Testis (tissue), 2 donors: Measurements from ENCODE around the gene CADPS2.

Experiments
- CTCF ChIP-seq, 3 experiments: fragments of 450-650 bp in 2 of 3; fragments of 200-600 bp in 1 of 3; sonication (generic) in 1 of 3; IDR thresholded peaks; one replicate each; pipeline ENCODE4 v1.5.1; 2016 to 2019; ENCODE audit warnings: antibody characterized with exemption in 3 of 3, mild to moderate bottlenecking in 2 of 3, moderate library complexity in 1 of 3
- POLR2A ChIP-seq: fragments of 450-650 bp; IDR thresholded peaks from one replicate; pipeline ENCODE4 v1.6.1; 2017; ENCODE audit warnings: antibody characterized with exemption, mild to moderate bottlenecking, moderate library complexity

GRCh38 chr7:122425731-122426130 lies 460.5 kb downstream of the CADPS2 start:
- TF ChIP-seq CTCF (IDR thresholded peaks at IDR 0.05), result no peak
- TF ChIP-seq POLR2A, result no peak
